Progenitor cell of endocrine pancreas (in vitro differentiated cells): Measurements from ENCODE around the gene NTHL1. TPM values are rescaled to one million over a fixed set of nuclear protein-coding genes. Genes with fewer than 3 reads are reported as not detected.

Experiments
- DNase-seq: peaks from one replicate; pipeline ENCODE4 v3.0.0; 2021; ENCODE audit warnings: low spot score; ENCODE audit not compliant: unreplicated experiment
- H3K27ac Mint-ChIP-seq: 2 replicates; pipeline ENCODE4 v1.8.0; 2021; ENCODE audit warnings: mild to moderate bottlenecking, moderate library complexity, mixed read lengths
- H3K27me3 Mint-ChIP-seq: 2 replicates; pipeline ENCODE4 v1.8.0; 2021; ENCODE audit warnings: mixed read lengths
- H3K36me3 Mint-ChIP-seq: 2 replicates; pipeline ENCODE4 v1.8.0; 2022; ENCODE audit warnings: mixed read lengths; ENCODE audit not compliant: insufficient read depth
- H3K4me1 Mint-ChIP-seq: 2 replicates; pipeline ENCODE4 v1.8.0; 2021; ENCODE audit warnings: low read depth, mixed read lengths
- H3K4me3 Mint-ChIP-seq: 2 replicates; pipeline ENCODE4 v1.8.0; 2021; ENCODE audit warnings: low read depth, mild to moderate bottlenecking, moderate library complexity, mixed read lengths
- H3K9me3 Mint-ChIP-seq: 2 replicates; pipeline ENCODE4 v1.8.0; 2021; ENCODE audit warnings: low read depth, mixed read lengths
- CTCF ChIP-seq: fragments of 200-600 bp; sonication (generic); IDR thresholded peaks from one replicate; pipeline ENCODE4 v1.5.0; 2021; ENCODE audit warnings: antibody characterized with exemption, mild to moderate bottlenecking; ENCODE audit not compliant: unreplicated experiment
- total RNA-seq: library from RNA; stranded (reverse); gene quantifications from 2 replicates; pipeline ENCODE4 v1.2.1, GENCODE V29; 2021

Gene NTHL1
- total RNA-seq, 1 donor from 2014 or later: 28.1 TPM

- no peak for TF ChIP-seq CTCF
- peaks cover 4% of the 10 kb centered on the region for H3K36me3 Mint-ChIP-seq
- no peak overlapping the region for H3K4me3 Mint-ChIP-seq
- no peak overlapping the region for H3K27ac Mint-ChIP-seq
- H3K27me3 Mint-ChIP-seq: no peaks in the 10 kb centered on the region
- no peaks in the 10 kb centered on the region for H3K9me3 Mint-ChIP-seq
- peaks cover 7% of the 10 kb centered on the region for H3K4me1 Mint-ChIP-seq
- DNase-seq: no peak
These were observed 45.0 kb downstream of the NTHL1 start for GRCh38 chr16:2002406-2003230.

GRCh38 chr16:2001456-2002355 lies 45.9 kb downstream of the NTHL1 start:
- H3K9me3 Mint-ChIP-seq: no peaks in the 10 kb centered on the region
- H3K4me3 Mint-ChIP-seq: no peak overlapping the region
- TF ChIP-seq CTCF: no peak
- no peak overlapping the region for H3K27ac Mint-ChIP-seq
- no peaks in the 10 kb centered on the region for H3K27me3 Mint-ChIP-seq
- no peak for DNase-seq
- peaks cover 5% of the 10 kb centered on the region for H3K4me1 Mint-ChIP-seq
- peaks cover 6% of the 10 kb centered on the region for H3K36me3 Mint-ChIP-seq

GRCh38 chr16:2001035-2001434 lies 46.6 kb downstream of the NTHL1 start:
- no peak for DNase-seq
- peaks cover 5% of the 10 kb centered on the region for H3K4me1 Mint-ChIP-seq
- no peak overlapping the region for H3K27ac Mint-ChIP-seq
- no peaks in the 10 kb centered on the region for H3K27me3 Mint-ChIP-seq
- no peaks in the 10 kb centered on the region for H3K9me3 Mint-ChIP-seq
- H3K4me3 Mint-ChIP-seq: no peak overlapping the region
- peaks cover 6% of the 10 kb centered on the region for H3K36me3 Mint-ChIP-seq
- no peak for TF ChIP-seq CTCF

GRCh38 chr16:1999866-2000514 lies 47.6 kb downstream of the NTHL1 start:
- Mint-ChIP-seq H3K36me3 (peaks cover 6% of the 10 kb centered on the region), H3K4me3 (no peak overlapping the region), H3K27ac (no peak overlapping the region), H3K27me3 (no peaks in the 10 kb centered on the region), H3K4me1 (peaks cover 5% of the 10 kb centered on the region), H3K9me3 (no peaks in the 10 kb centered on the region)
- no peak for DNase-seq
- no peak for TF ChIP-seq CTCF
